ENCODE data around the gene RPS6KB2.
"Not testable (repeated sequence)": the region's sequence is repeated elsewhere in the genome, so short reads cannot be mapped to it uniquely, and the experiment has no call there.

Gene RPS6KB2

GRCh38 chr11:67410984-67411784 is 17.1 kb upstream of the RPS6KB2 start:
- DNase-seq (ENCODE audit: low spot score) = no peak

- DNase-seq (ENCODE audit: low spot score) = no peak
These were observed 16.5 kb upstream of the RPS6KB2 start for GRCh38 chr11:67411785-67412152.

GRCh38 chr11:67412495-67413179 is 15.7 kb upstream of the RPS6KB2 start:
- no peak for DNase-seq (ENCODE audit: low spot score)

- no peak for DNase-seq (ENCODE audit: low spot score)
These were observed 14.9 kb upstream of the RPS6KB2 start for GRCh38 chr11:67413266-67413849.

GRCh38 chr11:67415501-67416304 is 12.6 kb upstream of the RPS6KB2 start, which contains the start of gene CARNS1:
Gene CARNS1 (plus strand): TSS chr11:67415678. CDS start chr11:67416200, 522 bp downstream.
- DNase-seq (ENCODE audit: low spot score) = no peak

GRCh38 chr11:67416416-67417335 is 11.6 kb upstream of the RPS6KB2 start:
- DNase-seq (ENCODE audit: low spot score) = peak; percentile 68

- no peak for DNase-seq (ENCODE audit: low spot score)
These were observed 10.9 kb upstream of the RPS6KB2 start for GRCh38 chr11:67417425-67417824.

- DNase-seq (ENCODE audit: low spot score) = no peak
These were observed 9.6 kb upstream of the RPS6KB2 start for GRCh38 chr11:67418476-67419281.

- DNase-seq (ENCODE audit: low spot score) = no peak
These were observed 8.8 kb upstream of the RPS6KB2 start for GRCh38 chr11:67419325-67420049.

- DNase-seq (ENCODE audit: low spot score) = no peak
These were observed 8.1 kb upstream of the RPS6KB2 start for GRCh38 chr11:67420147-67420645.

- peak; percentile 94 for DNase-seq (ENCODE audit: low spot score)
These were observed 7.5 kb upstream of the RPS6KB2 start for GRCh38 chr11:67420646-67421429.

- DNase-seq (ENCODE audit: low spot score) = no peak
These were observed 6.8 kb upstream of the RPS6KB2 start for GRCh38 chr11:67421430-67422031.

GRCh38 chr11:67422891-67423290 is 5.4 kb upstream of the RPS6KB2 start:
- no peak for DNase-seq (ENCODE audit: low spot score)

- no peak for DNase-seq (ENCODE audit: low spot score)
These were observed 4.8 kb upstream of the RPS6KB2 start for GRCh38 chr11:67423466-67423865.

GRCh38 chr11:67423891-67424613 is 4.2 kb upstream of the RPS6KB2 start:
- no peak for DNase-seq (ENCODE audit: low spot score)

GRCh38 chr11:67427364-67427859 is 882 bp upstream of the RPS6KB2 start:
- not testable (repeated sequence) for DNase-seq (ENCODE audit: low spot score)

GRCh38 chr11:67429038-67429668 is 859 bp downstream of the RPS6KB2 start:
- no peak for DNase-seq (ENCODE audit: low spot score)

All from Ammon's horn (tissue), 1 donor.